HEK293 (cell line): ENCODE results near the gene PC.

Experiments
- CTCF ChIP-seq: fragments of 450-650 bp; formaldehyde crosslinking; IDR thresholded peaks from 2 replicates; pipeline ENCODE4 v1.5.1; 2016; ENCODE audit warnings: missing biosample characterization, missing genetic modification characterization
- ZNF112 ChIP-seq: fragments of 450-650 bp; formaldehyde crosslinking; IDR thresholded peaks from 2 replicates; pipeline ENCODE4 v1.5.0; 2017; ENCODE audit warnings: missing biosample characterization, missing genetic modification characterization

GRCh38 chr11:66914505-66914904 lies 43.7 kb downstream of the PC start:
- TF ChIP-seq ZNF112 (no peak), CTCF (no peak)
